CD8-positive, alpha-beta memory T cell (primary cell): ENCODE measurements around the gene RIPOR2. TPM values are rescaled to one million over a fixed set of nuclear protein-coding genes. Genes with fewer than 3 reads are reported as not detected.

Experiments used
- CTCF ChIA-PET: fragments of 350-600 bp; sonication (Branson Sonifier 250); formaldehyde crosslinking; loops from one replicate; lab custom pipeline; 2021; ENCODE audit warnings: antibody characterized with exemption; lab: Charles Lee
- POLR2A ChIA-PET: fragments of 350-600 bp; sonication (Branson Sonifier 250); formaldehyde crosslinking; loops from one replicate; lab custom pipeline; 2021; ENCODE audit warnings: antibody characterized with exemption; lab: Charles Lee
- DNase-seq, 5 donors: peaks; one replicate each; pipeline versions ENCODE4 v3.0.0 to v3.0.0-alpha.2; 2020 to 2022; ENCODE audit warnings: mixed read lengths in 1 of 5
- H3K27ac ChIP-seq: one replicate; pipeline ENCODE4 v1.7.0; 2013; ENCODE audit warnings: low read depth, mild to moderate bottlenecking, low read length, moderate library complexity
- H3K27me3 ChIP-seq: 2 replicates; pipeline ENCODE4 v1.7.0; 2013; ENCODE audit warnings: low read length, mild to moderate bottlenecking; ENCODE audit not compliant: insufficient read depth, poor library complexity, severe bottlenecking
- H3K36me3 ChIP-seq: 2 replicates; pipeline ENCODE4 v1.7.0; 2013; ENCODE audit warnings: mild to moderate bottlenecking, low read length, moderate library complexity; ENCODE audit not compliant: insufficient read depth
- H3K4me1 ChIP-seq: 2 replicates; pipeline ENCODE4 v1.7.0; 2013; ENCODE audit warnings: mild to moderate bottlenecking, low read length, moderate library complexity; ENCODE audit not compliant: insufficient read depth
- H3K4me3 ChIP-seq: 2 replicates; pipeline ENCODE4 v1.7.0; 2013; ENCODE audit warnings: mild to moderate bottlenecking, low read length
- H3K9me3 ChIP-seq: 2 replicates; pipeline ENCODE4 v1.7.0; 2013; ENCODE audit warnings: mild to moderate bottlenecking, low read length
- H3K27ac Mint-ChIP-seq, 8 donors: one replicate each; pipeline ENCODE4 v1.8.0; 2020 to 2021; ENCODE audit warnings: mixed read lengths in 8 of 8, mild to moderate bottlenecking in 6 of 8, inconsistent platforms in 3 of 8, moderate library complexity in 3 of 8
- H3K27me3 Mint-ChIP-seq, 2 donors: one replicate each; pipeline ENCODE4 v1.8.0; 2020 to 2021; ENCODE audit warnings: mixed read lengths in 2 of 2, mild to moderate bottlenecking in 1 of 2, moderate library complexity in 1 of 2
- H3K36me3 Mint-ChIP-seq, 3 donors: one replicate each; pipeline ENCODE4 v1.8.0; 2020 to 2021; ENCODE audit warnings: mixed read lengths in 3 of 3, inconsistent platforms in 1 of 3, mild to moderate bottlenecking in 1 of 3
- H3K4me1 Mint-ChIP-seq, 3 donors: one replicate each; pipeline ENCODE4 v1.8.0; 2020 to 2021; ENCODE audit warnings: mixed read lengths in 3 of 3, inconsistent platforms in 1 of 3, mild to moderate bottlenecking in 1 of 3
- H3K4me3 Mint-ChIP-seq, 7 donors: one replicate each; pipeline ENCODE4 v1.8.0; 2020 to 2021; ENCODE audit warnings: mixed read lengths in 7 of 7, mild to moderate bottlenecking in 6 of 7, moderate library complexity in 4 of 7, inconsistent platforms in 2 of 7
- H3K9me3 Mint-ChIP-seq, 5 donors: one replicate each; pipeline ENCODE4 v1.8.0; 2020 to 2022; ENCODE audit warnings: mixed read lengths in 5 of 5, mild to moderate bottlenecking in 3 of 5, moderate library complexity in 2 of 5, inconsistent platforms in 1 of 5
- polyA plus RNA-seq: library from polyadenylated mRNA; unstranded; fragments of 300-500 nt; fragmentation: Illumina TruSeq; gene quantifications from one replicate; pipeline ENCODE4 v1.2.3, GENCODE V29; 2021
- total RNA-seq, 2 experiments: library from RNA; stranded (reverse); gene quantifications; one replicate each; pipeline ENCODE4 v1.2.3, GENCODE V29; 2021

Gene RIPOR2
- total and polyA plus RNA-seq, 3 experiments from 2014 or later = 54.4 to 427 (median 58.2) TPM

GRCh38 chr6:24865161-24865560 lies 70.6 kb downstream of the RIPOR2 start:
- Mint-ChIP-seq H3K9me3 (no peaks in the 10 kb centered on the region), H3K27me3 (no peaks in the 10 kb centered on the region), H3K36me3 (peaks cover 15 to 95% (median 44%) of the 10 kb centered on the region in 3 donors), H3K4me3 (peak overlapping the region in 1 of 7 donors; percentile 74), H3K4me1 (peaks cover 74 to 87% (median 80%) of the 10 kb centered on the region in 3 donors), H3K27ac (peak overlapping the region; percentile 66 to 89 (median 78))
- POLR2A ChIA-PET = no interaction called here
- no peak overlapping the region for H3K27ac ChIP-seq
- H3K4me1 ChIP-seq = peaks cover 91% of the 10 kb centered on the region
- DNase-seq = no peak
- H3K27me3 ChIP-seq = no peaks in the 10 kb centered on the region
- H3K36me3 ChIP-seq = peaks cover 79% of the 10 kb centered on the region
- CTCF ChIA-PET = interaction anchor here (0.7 to 3.8 kb wide), 5 partner anchors 9 to 152 kb away, joined by 3 to 13 read pairs (median 7); no protein-coding TSS in a partner anchor
- no peaks in the 10 kb centered on the region for H3K9me3 ChIP-seq
- H3K4me3 ChIP-seq = no peak overlapping the region

GRCh38 chr6:24864343-24864742 lies 71.4 kb downstream of the RIPOR2 start:
- Histone ChIP-seq H3K4me3 (no peak overlapping the region), H3K27ac (no peak overlapping the region), H3K4me1 (peaks cover 94% of the 10 kb centered on the region), H3K9me3 (no peaks in the 10 kb centered on the region), H3K27me3 (no peaks in the 10 kb centered on the region), H3K36me3 (peaks cover 87% of the 10 kb centered on the region)
- POLR2A ChIA-PET = no interaction called here
- H3K4me3 Mint-ChIP-seq = peak overlapping the region in 1 of 7 donors; percentile 10
- H3K4me1 Mint-ChIP-seq = peaks cover 82 to 95% (median 88%) of the 10 kb centered on the region in 3 donors
- H3K9me3 Mint-ChIP-seq = no peaks in the 10 kb centered on the region
- CTCF ChIA-PET = interaction anchor here (1.4 to 3.8 kb wide), 3 partner anchors 8 to 127 kb away, joined by 6 to 11 read pairs (median 7); no protein-coding TSS in a partner anchor
- no peak for DNase-seq
- peak overlapping the region in 7 of 8 donors; percentile 61 to 89 (median 80) for H3K27ac Mint-ChIP-seq
- H3K27me3 Mint-ChIP-seq = no peaks in the 10 kb centered on the region
- peaks cover 16 to 97% (median 51%) of the 10 kb centered on the region in 3 donors for H3K36me3 Mint-ChIP-seq

DNA sequence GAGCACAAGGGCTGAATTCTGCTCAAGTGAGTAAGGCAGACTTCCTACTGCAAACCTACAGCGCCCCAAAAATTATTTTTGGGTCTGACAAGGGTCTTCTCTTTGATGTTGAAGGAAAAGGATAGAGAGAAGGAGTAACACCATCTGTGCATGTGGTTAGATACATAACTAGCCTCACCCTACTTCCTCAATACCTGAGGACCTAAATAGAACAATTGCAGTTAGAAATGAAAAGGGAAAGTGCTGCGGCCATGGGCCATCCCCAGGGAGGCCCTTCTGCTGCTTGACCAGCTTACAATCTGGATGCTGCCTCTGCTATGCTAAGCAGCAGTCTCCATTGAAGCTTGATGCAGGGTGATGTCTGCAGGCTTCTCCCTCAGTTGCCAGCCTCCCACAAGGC lies 73.8 kb downstream of the RIPOR2 start:
- peaks cover 25 to 97% (median 57%) of the 10 kb centered on the region in 3 donors for H3K36me3 Mint-ChIP-seq
- H3K4me1 Mint-ChIP-seq = peaks cover 87 to 98% (median 90%) of the 10 kb centered on the region in 3 donors
- H3K4me3 Mint-ChIP-seq = peak overlapping the region in 3 of 7 donors; percentile 4 to 59 (median 13)

DNA sequence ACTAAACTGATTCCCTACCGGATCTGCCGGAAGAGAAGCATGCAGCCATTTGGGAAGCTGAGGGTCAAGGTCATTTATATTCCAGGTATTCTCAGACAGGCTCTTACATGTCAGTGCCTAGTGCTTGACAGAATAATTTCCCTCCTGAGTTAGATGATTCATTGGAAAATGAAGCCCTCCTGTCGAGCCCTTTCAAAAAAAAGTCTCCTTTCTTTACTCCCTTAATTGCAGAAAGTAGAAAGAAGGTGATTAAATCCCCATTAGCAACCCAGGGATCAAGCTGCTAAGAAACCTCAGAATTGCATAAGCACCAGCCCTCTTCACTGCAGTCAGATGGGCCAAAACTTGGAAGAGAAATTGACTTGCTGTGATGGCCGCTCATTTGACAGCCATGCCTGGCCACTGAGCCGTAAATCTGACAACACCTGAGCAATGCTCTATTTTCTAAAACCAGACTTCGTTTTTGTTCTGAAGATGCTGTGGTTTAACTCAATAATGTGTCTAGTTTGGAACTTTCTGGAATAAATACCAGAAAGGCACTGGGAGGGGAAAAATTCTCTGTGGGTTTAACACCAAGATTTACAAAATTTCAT lies 76.1 kb downstream of the RIPOR2 start:
- Histone ChIP-seq H3K27ac (no peak overlapping the region), H3K9me3 (no peaks in the 10 kb centered on the region), H3K4me1 (peaks cover 89% of the 10 kb centered on the region), H3K4me3 (no peak overlapping the region), H3K27me3 (no peaks in the 10 kb centered on the region), H3K36me3 (peaks cover 75% of the 10 kb centered on the region)
- no peak for DNase-seq
- no peaks in the 10 kb centered on the region for H3K9me3 Mint-ChIP-seq
- peaks cover 25 to 98% (median 51%) of the 10 kb centered on the region in 3 donors for H3K36me3 Mint-ChIP-seq
- H3K27ac Mint-ChIP-seq = peak overlapping the region; percentile 77 to 93 (median 86)
- H3K27me3 Mint-ChIP-seq = peaks cover 0 to 2% of the 10 kb centered on the region in 2 donors
- H3K4me3 Mint-ChIP-seq = peak overlapping the region in 6 of 7 donors; percentile 74 to 85 (median 77)
- CTCF ChIA-PET = interaction anchor here (1.2 to 4.5 kb wide), 4 partner anchors 23 to 278 kb away, joined by 3 to 80 read pairs (median 4); no protein-coding TSS in a partner anchor
- POLR2A ChIA-PET = no interaction called here
- H3K4me1 Mint-ChIP-seq = peaks cover 84 to 93% (median 91%) of the 10 kb centered on the region in 3 donors

More for the DNA sequence above, 73.8 kb downstream of the RIPOR2 start:
- H3K4me1 ChIP-seq = peaks cover 95% of the 10 kb centered on the region
- no peak overlapping the region for H3K4me3 ChIP-seq
- DNase-seq = no peak
- Mint-ChIP-seq H3K27me3 (peaks cover 0 to 2% of the 10 kb centered on the region in 2 donors), H3K9me3 (no peaks in the 10 kb centered on the region), H3K27ac (peak overlapping the region; percentile 75 to 93 (median 82))
- no peaks in the 10 kb centered on the region for H3K9me3 ChIP-seq
- H3K27ac ChIP-seq = no peak overlapping the region
- no peaks in the 10 kb centered on the region for H3K27me3 ChIP-seq
- ChIA-PET POLR2A (interaction anchor here (2.0 kb wide), 1 partner anchor 11 kb away, joined by 7 read pairs; no protein-coding TSS in a partner anchor), CTCF (interaction anchor here (0.7 to 2.2 kb wide), 5 partner anchors 12 to 208 kb away, joined by 3 to 10 read pairs (median 3); no protein-coding TSS in a partner anchor)
- H3K36me3 ChIP-seq = peaks cover 86% of the 10 kb centered on the region

DNA sequence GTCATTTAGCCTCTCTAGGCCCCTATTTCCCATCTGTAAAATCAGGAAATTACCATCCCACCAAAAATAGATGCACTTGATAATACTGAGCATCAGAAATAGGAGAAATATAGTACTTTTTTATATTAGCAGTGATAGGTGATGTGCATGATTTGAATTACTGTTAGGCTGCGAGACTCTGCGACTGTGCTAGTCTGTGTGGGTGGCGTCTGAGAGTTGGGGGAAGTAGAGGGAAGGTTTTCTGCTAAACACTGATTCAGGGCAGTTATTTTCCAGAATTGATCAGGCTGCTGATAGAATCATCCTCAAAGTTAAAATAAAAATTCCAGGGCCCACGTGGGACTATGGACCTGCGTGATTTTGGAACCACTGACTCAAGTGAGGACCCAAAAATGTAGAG lies 76.6 kb downstream of the RIPOR2 start:
- Histone ChIP-seq H3K27ac (peak overlapping the region; percentile 21), H3K9me3 (no peaks in the 10 kb centered on the region), H3K27me3 (no peaks in the 10 kb centered on the region), H3K4me3 (peak overlapping the region; percentile 26), H3K36me3 (peaks cover 74% of the 10 kb centered on the region), H3K4me1 (peaks cover 84% of the 10 kb centered on the region)
- Mint-ChIP-seq H3K9me3 (no peaks in the 10 kb centered on the region), H3K27me3 (peaks cover 0 to 2% of the 10 kb centered on the region in 2 donors), H3K4me3 (peak overlapping the region in 6 of 7 donors; percentile 76 to 85 (median 80)), H3K36me3 (peaks cover 25 to 98% (median 46%) of the 10 kb centered on the region in 3 donors), H3K4me1 (peaks cover 79 to 87% (median 85%) of the 10 kb centered on the region in 3 donors), H3K27ac (peak overlapping the region; percentile 77 to 93 (median 86))
- ChIA-PET POLR2A (no interaction called here), CTCF (interaction anchor here (1.2 to 7.1 kb wide), 5 partner anchors 75 to 159 kb away, joined by 3 to 131 read pairs (median 5); no protein-coding TSS in a partner anchor)
- no peak for DNase-seq

DNA sequence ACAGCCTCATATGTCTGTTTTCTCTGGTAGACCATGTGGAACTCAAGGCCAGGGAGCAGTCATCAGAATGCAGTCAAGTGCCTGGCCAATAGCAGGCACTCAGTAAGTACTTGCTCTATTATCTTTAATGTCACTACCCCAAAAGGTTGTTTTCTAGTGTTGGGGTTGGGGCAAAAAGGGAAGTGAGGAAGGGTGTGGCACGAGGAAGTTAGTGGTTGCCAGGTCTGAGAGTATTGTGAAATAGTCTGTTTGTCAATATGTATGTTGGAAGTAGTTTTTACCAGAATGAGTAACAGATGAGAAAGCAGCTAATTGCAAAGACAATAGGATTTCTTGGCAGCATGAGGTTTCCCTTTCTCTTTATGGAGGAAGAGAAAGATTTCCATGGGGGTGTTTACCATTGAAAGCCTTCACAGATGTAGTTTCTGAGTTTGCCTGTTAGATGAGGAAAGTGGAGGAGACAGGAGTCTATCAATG lies 77.5 kb downstream of the RIPOR2 start:
- ChIA-PET CTCF (interaction anchor here (0.8 to 7.1 kb wide), 7 partner anchors 61 to 169 kb away, joined by 3 to 131 read pairs (median 6); no protein-coding TSS in a partner anchor), POLR2A (interaction anchor here (0.6 to 1.9 kb wide), 3 partner anchors 77 to 160 kb away, joined by 3 to 7 read pairs (median 3); no protein-coding TSS in a partner anchor)
- Mint-ChIP-seq H3K4me1 (peaks cover 75 to 78% (median 78%) of the 10 kb centered on the region in 3 donors), H3K27ac (peak overlapping the region; percentile 77 to 93 (median 86)), H3K27me3 (peaks cover 0 to 2% of the 10 kb centered on the region in 2 donors), H3K4me3 (peak overlapping the region; percentile 40 to 85 (median 78)), H3K9me3 (no peaks in the 10 kb centered on the region), H3K36me3 (peaks cover 25 to 99% (median 45%) of the 10 kb centered on the region in 3 donors)
- H3K36me3 ChIP-seq = peaks cover 78% of the 10 kb centered on the region
- peak in 4 of 5 donors; percentile 4 to 58 (median 54) for DNase-seq
- H3K9me3 ChIP-seq = no peaks in the 10 kb centered on the region
- no peaks in the 10 kb centered on the region for H3K27me3 ChIP-seq
- H3K27ac ChIP-seq = peak overlapping the region; percentile 29
- peak overlapping the region; percentile 26 for H3K4me3 ChIP-seq
- peaks cover 77% of the 10 kb centered on the region for H3K4me1 ChIP-seq

GRCh38 chr6:24856901-24857670 lies 78.7 kb downstream of the RIPOR2 start:
- no peaks in the 10 kb centered on the region for H3K9me3 ChIP-seq
- H3K4me3 Mint-ChIP-seq = peak overlapping the region in 6 of 7 donors; percentile 61 to 85 (median 80)
- H3K27ac Mint-ChIP-seq = peak overlapping the region; percentile 80 to 95 (median 90)
- H3K4me1 ChIP-seq = peaks cover 66% of the 10 kb centered on the region
- peaks cover 20 to 99% (median 49%) of the 10 kb centered on the region in 3 donors for H3K36me3 Mint-ChIP-seq
- H3K4me3 ChIP-seq = peak overlapping the region; percentile 22
- DNase-seq = no peak
- no peak overlapping the region for H3K27ac ChIP-seq
- CTCF ChIA-PET = interaction anchor here (0.8 to 7.1 kb wide), 18 partner anchors 9 to 227 kb away, joined by 3 to 131 read pairs (median 9); partner anchors contain the start of genes ACOT13, RIPOR2 and TDP2
- H3K27me3 Mint-ChIP-seq = peaks cover 0 to 2% of the 10 kb centered on the region in 2 donors
- peaks cover 79% of the 10 kb centered on the region for H3K36me3 ChIP-seq
- H3K27me3 ChIP-seq = no peaks in the 10 kb centered on the region
- no peaks in the 10 kb centered on the region for H3K9me3 Mint-ChIP-seq
- peaks cover 66 to 71% (median 67%) of the 10 kb centered on the region in 3 donors for H3K4me1 Mint-ChIP-seq
- POLR2A ChIA-PET = interaction anchor here (1.0 to 1.9 kb wide), 5 partner anchors 64 to 161 kb away, joined by 3 to 7 read pairs (median 3); no protein-coding TSS in a partner anchor
